ENCODE measurements around the gene BPTF.
"Not testable (repeated sequence)": the region's sequence is repeated elsewhere in the genome, so short reads cannot be mapped to it uniquely, and the experiment has no call there.

BPTF gene

GRCh38 chr17:67980883-67981282 lies 155.6 kb downstream of the BPTF start:
- not testable (repeated sequence) for DNase-seq

GRCh38 chr17:67982034-67982640 lies 156.8 kb downstream of the BPTF start:
- DNase-seq, result no peak

GRCh38 chr17:67982686-67983382 lies 157.5 kb downstream of the BPTF start:
- no peak for DNase-seq

GRCh38 chr17:67983383-67983688 lies 158.0 kb downstream of the BPTF start:
- DNase-seq, result no peak

- DNase-seq, result no peak
These were observed 165.6 kb downstream of the BPTF start for GRCh38 chr17:67990909-67991308.

GRCh38 chr17:67992548-67993152 lies 167.3 kb downstream of the BPTF start:
- DNase-seq, result peak in 1 of 2 experiments; percentile 31

GRCh38 chr17:67993153-67993997 lies 168.1 kb downstream of the BPTF start:
- peak; percentile 72 to 76 for DNase-seq

- DNase-seq, result no peak
These were observed 168.7 kb downstream of the BPTF start for GRCh38 chr17:67993998-67994361.

- no peak for DNase-seq
These were observed 169.7 kb downstream of the BPTF start for GRCh38 chr17:67994817-67995569.

- DNase-seq, result peak; percentile 31 to 34
These were observed 170.4 kb downstream of the BPTF start for GRCh38 chr17:67995570-67996263.

- peak; percentile 53 to 65 for DNase-seq
These were observed 171.2 kb downstream of the BPTF start, which contains the start of gene C17orf58 for GRCh38 chr17:67996301-67997171. Gene C17orf58, minus strand, starts transcription at chr17:67996469. Its CDS starts 271 bp downstream, at chr17:67996198.

GRCh38 chr17:67998466-67998865 lies 173.2 kb downstream of the BPTF start:
- no peak for DNase-seq

GRCh38 chr17:67999291-67999911 lies 174.1 kb downstream of the BPTF start:
- no peak for DNase-seq

GRCh38 chr17:68004201-68004600 lies 178.9 kb downstream of the BPTF start:
- no peak for DNase-seq

GRCh38 chr17:68006797-68007196 lies 181.5 kb downstream of the BPTF start:
- no peak for DNase-seq

GRCh38 chr17:68011199-68011665 lies 185.9 kb downstream of the BPTF start:
- DNase-seq, result peak; percentile 78 to 81

GRCh38 chr17:68013385-68013784 lies 188.1 kb downstream of the BPTF start:
- DNase-seq, result no peak

GRCh38 chr17:68015081-68015723 lies 189.9 kb downstream of the BPTF start:
- DNase-seq, result no peak

- DNase-seq, result no peak
These were observed 191.5 kb downstream of the BPTF start for GRCh38 chr17:68016838-68017237.

GRCh38 chr17:68018493-68018892 lies 193.2 kb downstream of the BPTF start:
- DNase-seq, result not testable (repeated sequence)
